ENCODE data around the gene ADORA2B.

DNA sequence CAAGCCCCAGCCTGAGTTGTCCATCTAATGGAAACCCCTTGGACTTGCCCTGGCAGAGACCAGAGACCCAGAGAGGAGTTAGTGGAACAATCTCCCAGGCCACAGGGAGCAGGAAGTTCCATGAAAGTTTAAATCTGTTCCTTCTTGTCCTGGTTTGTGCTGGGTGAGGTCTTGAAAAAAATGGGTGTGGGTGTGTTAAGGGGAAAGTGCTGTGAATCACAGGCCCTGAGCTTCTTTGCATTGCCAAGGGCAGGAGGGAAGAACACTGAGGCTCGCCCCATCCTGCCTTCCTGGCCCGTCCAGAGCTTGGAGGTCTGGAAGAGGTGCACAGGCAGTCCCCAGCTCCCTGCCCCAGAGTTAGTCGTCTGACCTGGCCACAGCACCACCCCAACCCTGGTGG is 2.3 kb downstream of the ADORA2B start:
- no peak for TF ChIP-seq CTCF (IDR thresholded peaks at IDR 0.05)
- no peak for TF ChIP-seq POLR2A (IDR thresholded peaks at IDR 0.05)
